ENCODE results near the gene SLC24A3. TPM values are rescaled to one million over a fixed set of nuclear protein-coding genes. Genes with fewer than 3 reads are reported as not detected.

Gene SLC24A3
- total RNA-seq, 1 experiment from 2014 or later: 46.0 TPM

- DNase-seq (ENCODE audit: low spot score): no peak
- Histone ChIP-seq H3K4me1 (ENCODE audit: insufficient read depth, low read length, poor library complexity, severe bottlenecking) (peaks cover 2% of the 10 kb centered on the region), H3K27ac (ENCODE audit: low read depth, low read length, poor library complexity, severe bottlenecking) (no peak overlapping the region), H3K4me3 (ENCODE audit: low read depth, low read length, poor library complexity, severe bottlenecking) (no peak overlapping the region), H3K27me3 (replicated peaks; ENCODE audit: insufficient read depth, low read depth, low read length, poor library complexity) (no peaks in the 10 kb centered on the region), H3K9me3 (ENCODE audit: low read depth, low read length, poor library complexity, severe bottlenecking) (peaks cover 11% of the 10 kb centered on the region), H3K36me3 (ENCODE audit: insufficient read depth, low read length, poor library complexity, severe bottlenecking) (no peaks in the 10 kb centered on the region)
- TF ChIP-seq EZH2 (IDR thresholded peaks at IDR 0.05; ENCODE audit: borderline replicate concordance, low read depth, low read length, poor library complexity, severe bottlenecking): no peak
- TF ChIP-seq CTCF (conservative IDR thresholded peaks at IDR 0.05; ENCODE audit: low read depth, low read length): no peak
- ChIA-PET POLR2A (ENCODE audit: low non-redundant PET) (interaction anchor here (0.6 kb wide), 1 partner anchor 164 kb away, joined by 3 read pairs; no protein-coding TSS in a partner anchor), CTCF (no interaction called here)
- intact Hi-C loops (cut with micrococcal nuclease; ENCODE audit: unreplicated experiment): no loop called here
- no TSS peak for BruUV-seq (replicated peaks)
These were observed 434.5 kb downstream of the SLC24A3 start for GRCh38 chr20:19646963-19647362.

- Histone ChIP-seq H3K36me3 (ENCODE audit: insufficient read depth, low read length, poor library complexity, severe bottlenecking) (no peaks in the 10 kb centered on the region), H3K4me1 (ENCODE audit: insufficient read depth, low read length, poor library complexity, severe bottlenecking) (peaks cover 12% of the 10 kb centered on the region), H3K9me3 (ENCODE audit: low read depth, low read length, poor library complexity, severe bottlenecking) (peaks cover 11% of the 10 kb centered on the region), H3K4me3 (ENCODE audit: low read depth, low read length, poor library complexity, severe bottlenecking) (no peak overlapping the region), H3K27ac (ENCODE audit: low read depth, low read length, poor library complexity, severe bottlenecking) (no peak overlapping the region), H3K27me3 (replicated peaks; ENCODE audit: insufficient read depth, low read depth, low read length, poor library complexity) (no peaks in the 10 kb centered on the region)
- POLR2A ChIA-PET (ENCODE audit: low non-redundant PET): no interaction called here
- CTCF ChIA-PET: no interaction called here
- no TSS peak for BruUV-seq (replicated peaks)
- intact Hi-C loops (cut with micrococcal nuclease; ENCODE audit: unreplicated experiment): no loop called here
- TF ChIP-seq EZH2 (IDR thresholded peaks at IDR 0.05; ENCODE audit: borderline replicate concordance, low read depth, low read length, poor library complexity, severe bottlenecking): no peak
- TF ChIP-seq CTCF (conservative IDR thresholded peaks at IDR 0.05; ENCODE audit: low read depth, low read length): no peak
- DNase-seq (ENCODE audit: low spot score): no peak
These were observed 435.6 kb downstream of the SLC24A3 start for GRCh38 chr20:19648024-19648423.

- TF ChIP-seq CTCF (conservative IDR thresholded peaks at IDR 0.05; ENCODE audit: low read depth, low read length) (no peak), EZH2 (IDR thresholded peaks at IDR 0.05; ENCODE audit: borderline replicate concordance, low read depth, low read length, poor library complexity, severe bottlenecking) (no peak)
- peaks cover 11% of the 10 kb centered on the region for H3K9me3 ChIP-seq (ENCODE audit: low read depth, low read length, poor library complexity, severe bottlenecking)
These were observed 436.6 kb downstream of the SLC24A3 start for GRCh38 chr20:19649041-19649440.

More at GRCh38 chr20:19649041-19649440, 436.6 kb downstream of the SLC24A3 start:
- POLR2A ChIA-PET (ENCODE audit: low non-redundant PET): no interaction called here
- intact Hi-C loops (cut with micrococcal nuclease; ENCODE audit: unreplicated experiment): no loop called here
- no peak overlapping the region for H3K27ac ChIP-seq (ENCODE audit: low read depth, low read length, poor library complexity, severe bottlenecking)
- DNase-seq (ENCODE audit: low spot score): no peak
- peaks cover 22% of the 10 kb centered on the region for H3K4me1 ChIP-seq (ENCODE audit: insufficient read depth, low read length, poor library complexity, severe bottlenecking)
- H3K36me3 ChIP-seq (ENCODE audit: insufficient read depth, low read length, poor library complexity, severe bottlenecking): no peaks in the 10 kb centered on the region
- no peaks in the 10 kb centered on the region for H3K27me3 ChIP-seq (replicated peaks; ENCODE audit: insufficient read depth, low read depth, low read length, poor library complexity)
- H3K4me3 ChIP-seq (ENCODE audit: low read depth, low read length, poor library complexity, severe bottlenecking): no peak overlapping the region
- no TSS peak for BruUV-seq (replicated peaks)
- CTCF ChIA-PET: no interaction called here
